Upper lobe of left lung (tissue), 6 donors: ENCODE results near the gene KCNIP2. TPM values are rescaled to one million over a fixed set of nuclear protein-coding genes. Genes with fewer than 3 reads are reported as not detected.

Experiments used
- ATAC-seq, 2 donors: fragments of 200-7000 bp; cut with Tn5 transposase; one replicate each; pipeline ENCODE4 v1.9.1; 2022; ENCODE audit warnings: mild to moderate bottlenecking in 2 of 2, moderate library complexity in 2 of 2; ENCODE audit not compliant: low FRiP score in 2 of 2
- DNase-seq, 2 donors: peaks; one replicate each; pipeline ENCODE4 v3.0.0-alpha.2; 2019 to 2020
- H3K27ac ChIP-seq, 4 donors: fragments of 200-600 bp; sonication (generic); one replicate each; pipeline ENCODE4 v1.5.1; 2016 to 2019
- H3K27me3 ChIP-seq, 4 donors: fragments of 200-600 bp; sonication (generic); one replicate each; pipeline ENCODE4 v1.5.1; 2017 to 2019
- H3K36me3 ChIP-seq, 4 donors: fragments of 200-600 bp; sonication (generic); one replicate each; pipeline ENCODE4 v1.5.1; 2016 to 2019
- H3K4me1 ChIP-seq, 4 donors: fragments of 200-600 bp; sonication (generic); one replicate each; pipeline ENCODE4 v1.5.1; 2018 to 2019
- H3K4me3 ChIP-seq, 4 donors: fragments of 200-600 bp; sonication (generic); one replicate each; pipeline ENCODE4 v1.5.1; 2017 to 2019; ENCODE audit warnings: mild to moderate bottlenecking in 2 of 4, moderate library complexity in 1 of 4
- H3K9me3 ChIP-seq, 4 donors: fragments of 200-600 bp; sonication (generic); one replicate each; pipeline ENCODE4 v1.5.1; 2018 to 2019
- CTCF ChIP-seq, 6 experiments: fragments of 450-650 bp in 4 of 6; fragments of 200-600 bp in 2 of 6; sonication (generic) in 2 of 6; IDR thresholded peaks; one replicate each; pipeline ENCODE4 v1.5.1; 2016 to 2019; ENCODE audit warnings: antibody characterized with exemption in 6 of 6
- EP300 ChIP-seq, 4 donors: sonication (generic); formaldehyde crosslinking; IDR thresholded peaks; one replicate each; pipeline ENCODE4 v1.5.1; 2017; ENCODE audit warnings: antibody characterized with exemption in 4 of 4, control low read depth in 2 of 4
- POLR2A ChIP-seq, 4 donors: fragments of 450-650 bp; IDR thresholded peaks; one replicate each; pipeline ENCODE4 v1.5.1; 2016 to 2017; ENCODE audit warnings: antibody characterized with exemption in 4 of 4, mild to moderate bottlenecking in 2 of 4
- POLR2AphosphoS5 ChIP-seq, 2 donors: sonication (generic); formaldehyde crosslinking; IDR thresholded peaks; one replicate each; pipeline ENCODE4 v1.5.1; 2017; ENCODE audit warnings: antibody characterized with exemption in 2 of 2
- WGBS, 2 donors: methylation state at CpG; one replicate each; pipeline ENCODE4 v1.1.5; 2017 to 2018; 5-methylcytosine and 5-hydroxymethylcytosine counted together
- total RNA-seq, 6 donors: library from RNA; depleted of rRNA in 4 of 6; stranded (reverse); fragments of >200 nt in 4 of 6; gene quantifications; one replicate each; pipeline versions ENCODE4 v1.1.0 to v1.2.1, GENCODE V29; 2016 to 2021
- donor health status: DM: no; HTN: no; CAD: no; lungs with moderate emphysema.
- donor health status: DM: no; HTN: yes; CAD: no; lungs with severe emphysema.

Gene KCNIP2
- total RNA-seq = 10 to 100 TPM in 1 of 6 donors, 1 to 10 TPM in 4, under 1 TPM in 1; 0.76 to 21.0 (median 3.8) TPM

DNA sequence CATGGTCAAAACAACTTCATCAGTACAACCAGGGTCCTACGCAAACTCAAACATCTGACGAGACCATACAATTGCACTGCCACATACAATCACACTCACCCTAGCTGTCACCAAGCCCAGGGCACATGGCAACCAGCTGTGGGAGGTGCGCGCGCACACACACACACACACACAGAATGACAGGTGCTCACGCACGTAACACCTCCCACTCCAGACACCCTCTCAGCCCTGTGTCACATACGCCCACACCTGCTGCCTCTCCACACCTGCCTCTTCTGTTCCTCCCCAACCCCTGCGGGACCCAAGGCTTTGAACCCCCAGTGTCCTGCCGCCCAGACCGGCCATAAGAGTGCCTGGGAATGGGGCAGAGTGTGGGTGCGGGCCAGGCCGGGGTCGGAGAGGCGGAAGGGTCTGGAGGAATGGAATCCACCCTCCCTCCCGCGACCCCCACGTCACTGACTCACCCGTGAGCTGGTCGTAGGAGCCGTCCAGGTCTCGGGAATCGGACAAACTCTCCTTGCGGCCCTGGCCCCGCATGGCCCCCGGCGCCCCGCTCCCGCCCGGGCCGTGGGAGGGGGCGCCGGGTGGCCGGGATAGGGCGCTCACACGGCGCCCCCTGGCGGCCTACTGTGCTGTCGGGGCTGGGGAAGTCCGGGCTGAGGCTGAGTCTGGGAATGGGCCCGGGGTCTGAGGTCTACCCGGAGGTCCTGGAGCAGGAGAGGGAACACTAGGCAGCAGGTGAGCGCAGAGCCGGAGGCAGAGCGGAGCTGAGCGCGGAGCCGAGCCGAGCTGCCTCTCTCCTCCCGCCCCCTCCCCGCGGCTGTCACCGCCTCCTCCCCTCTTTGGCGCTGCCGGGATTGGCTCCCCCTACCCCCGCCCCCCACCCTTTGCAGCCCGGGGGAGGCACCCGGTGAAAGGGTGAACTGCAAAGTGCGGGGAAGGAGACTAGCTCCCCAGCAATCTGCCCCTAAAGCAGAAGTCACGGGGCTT lies at the start of gene KCNIP2:
KCNIP2 (minus strand) TSS at position 769 of the 990 bp plus-strand sequence; CDS start at position 537, 232 bp downstream.
- peak within 1 kb of the TSS in 3 of 4 donors; percentile 19 to 40 (median 33) for H3K4me3 ChIP-seq
- no peaks in the 10 kb centered on the region for H3K27me3 ChIP-seq
- WGBS, 2 donors = 42 to 91% methylated on average over 9 to 40 of the region's 60 CpGs
- TF ChIP-seq CTCF (IDR thresholded peaks at IDR 0.05) = peak; percentile 43 to 61 (median 53)
- no peak for TF ChIP-seq POLR2A (IDR thresholded peaks at IDR 0.05)
- peaks cover 0 to 24% (median 13%) of the 10 kb centered on the region in 4 donors for H3K36me3 ChIP-seq
- H3K4me1 ChIP-seq = peaks cover 17 to 47% (median 40%) of the 10 kb centered on the region in 4 donors
- ATAC-seq (peak in 1 of 2 donors; percentile 20), DNase-seq (peak; percentile 40 to 87)
- no peak within 1 kb of the TSS for H3K27ac ChIP-seq
- H3K9me3 ChIP-seq = no peaks in the 10 kb centered on the region

- H3K9me3 ChIP-seq = no peaks in the 10 kb centered on the region
- TF ChIP-seq EP300 (IDR thresholded peaks at IDR 0.05) (no peak), POLR2AphosphoS5 (IDR thresholded peaks at IDR 0.05) (no peak), POLR2A (IDR thresholded peaks at IDR 0.05) (no peak), CTCF (IDR thresholded peaks at IDR 0.05) (no peak)
- ATAC-seq = no peak
- H3K4me1 ChIP-seq = peaks cover 0 to 5% (median 2%) of the 10 kb centered on the region in 4 donors
- WGBS, 2 donors = 88 to 91% methylated on average over 4 of the region's 4 CpGs
- no peak overlapping the region for H3K27ac ChIP-seq
- no peak for DNase-seq
- no peak overlapping the region for H3K4me3 ChIP-seq
- H3K36me3 ChIP-seq = peaks cover 0 to 4% (median 0%) of the 10 kb centered on the region in 4 donors
- H3K27me3 ChIP-seq = no peaks in the 10 kb centered on the region
These were observed 49.3 kb upstream of the KCNIP2 start for GRCh38 chr10:101892782-101893391.

DNA sequence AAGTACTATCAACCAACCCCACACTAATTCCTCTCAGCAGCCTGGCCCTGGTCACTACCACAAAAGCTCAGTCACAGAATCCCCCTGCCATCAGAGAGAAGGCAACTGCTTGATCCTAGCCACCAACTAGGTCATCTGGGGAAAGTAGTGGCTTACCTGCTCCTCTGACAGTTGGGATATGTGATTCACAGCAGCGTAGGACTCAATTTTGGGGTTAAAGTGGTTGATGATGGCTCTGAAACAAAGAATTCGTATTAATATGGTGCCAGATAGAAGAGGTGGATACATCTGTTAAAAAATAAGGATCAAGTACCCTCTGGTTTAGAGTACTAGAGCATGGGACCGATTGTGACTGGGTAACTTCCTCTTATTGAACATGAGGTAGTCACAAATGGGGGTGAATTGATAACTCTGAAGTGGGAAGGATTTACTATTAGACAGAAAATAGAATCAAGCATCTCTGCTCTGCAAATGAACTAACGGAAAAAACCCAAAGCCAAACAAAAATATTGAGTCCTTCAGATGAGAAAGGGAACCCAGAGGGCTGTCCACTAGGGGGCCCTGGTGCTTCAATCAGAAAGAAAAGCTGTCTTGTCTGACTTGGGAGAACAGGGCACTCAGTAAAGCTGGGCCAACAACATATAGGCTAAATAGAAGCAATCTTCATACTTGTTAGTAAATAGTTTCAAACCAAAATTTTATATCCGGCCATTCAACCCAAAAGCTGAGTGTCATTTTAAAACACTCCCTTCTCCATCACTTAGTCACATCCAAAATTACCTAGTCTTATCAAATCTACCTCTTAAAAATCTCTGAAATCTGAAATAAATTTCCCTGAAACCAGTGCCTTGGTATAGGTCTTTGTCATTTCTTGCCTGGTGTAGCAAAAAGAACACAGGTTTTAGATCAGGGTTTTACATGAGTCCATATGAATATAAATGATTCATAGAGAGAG lies 45.9 kb upstream of the KCNIP2 start:
- DNase-seq = peak in 1 of 2 donors; percentile 67
- Histone ChIP-seq H3K27me3 (no peaks in the 10 kb centered on the region), H3K4me3 (no peak overlapping the region), H3K36me3 (peaks cover 0 to 4% (median 0%) of the 10 kb centered on the region in 4 donors), H3K27ac (no peak overlapping the region), H3K9me3 (no peaks in the 10 kb centered on the region), H3K4me1 (no peaks in the 10 kb centered on the region)
- no peak for TF ChIP-seq POLR2AphosphoS5 (IDR thresholded peaks at IDR 0.05)
- TF ChIP-seq EP300 (IDR thresholded peaks at IDR 0.05) = no peak
- peak; percentile 43 to 67 (median 56) for TF ChIP-seq CTCF (IDR thresholded peaks at IDR 0.05)
- no peak for TF ChIP-seq POLR2A (IDR thresholded peaks at IDR 0.05)
- WGBS, 2 donors = 56 to 69% methylated on average over 5 of the region's 5 CpGs
- peak in 1 of 2 donors; percentile 76 for ATAC-seq

DNA sequence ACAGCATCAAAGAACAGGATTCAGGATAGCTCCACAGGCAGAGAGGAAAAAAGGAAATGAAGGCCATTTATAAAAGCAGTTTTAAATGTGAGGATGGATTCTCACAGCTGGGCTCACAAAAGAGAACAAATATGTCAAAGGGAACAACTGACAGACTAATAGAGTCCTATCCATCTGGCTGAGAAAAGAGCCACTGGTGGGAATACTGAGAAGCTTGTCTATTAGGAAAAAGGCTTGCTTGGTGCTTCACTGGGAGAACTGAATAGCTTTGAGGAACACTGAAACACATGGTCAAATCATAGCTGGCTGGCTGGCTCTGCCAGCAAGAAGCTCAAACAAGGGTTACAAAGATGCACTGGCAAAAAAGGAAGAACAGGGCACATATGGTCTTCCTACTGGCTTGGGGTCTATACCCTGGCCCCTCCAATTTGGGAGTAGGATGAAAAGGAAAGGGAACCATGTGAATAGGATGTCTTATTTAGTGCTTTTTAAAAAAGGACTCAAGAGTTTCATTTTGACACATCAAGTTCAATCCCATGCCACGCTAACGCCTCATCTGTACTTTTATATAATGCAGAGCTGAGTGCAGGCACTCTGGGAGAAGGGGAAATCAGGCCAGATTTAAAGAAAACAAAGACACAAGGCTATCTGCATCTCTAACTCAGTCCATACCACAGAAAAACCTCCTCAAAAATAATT lies 44.8 kb upstream of the KCNIP2 start:
- Histone ChIP-seq H3K27ac (no peak overlapping the region), H3K36me3 (peaks cover 0 to 4% (median 0%) of the 10 kb centered on the region in 4 donors), H3K4me3 (no peak overlapping the region), H3K9me3 (no peaks in the 10 kb centered on the region), H3K4me1 (no peaks in the 10 kb centered on the region), H3K27me3 (no peaks in the 10 kb centered on the region)
- ATAC-seq = no peak
- WGBS, 2 donors = 87 to 93% methylated on average over 2 of the region's 2 CpGs
- DNase-seq = no peak
- TF ChIP-seq CTCF (IDR thresholded peaks at IDR 0.05) (no peak), EP300 (IDR thresholded peaks at IDR 0.05) (no peak), POLR2AphosphoS5 (IDR thresholded peaks at IDR 0.05) (no peak), POLR2A (IDR thresholded peaks at IDR 0.05) (no peak)
